ENCODE results near the gene PIK3R1.

DNA sequence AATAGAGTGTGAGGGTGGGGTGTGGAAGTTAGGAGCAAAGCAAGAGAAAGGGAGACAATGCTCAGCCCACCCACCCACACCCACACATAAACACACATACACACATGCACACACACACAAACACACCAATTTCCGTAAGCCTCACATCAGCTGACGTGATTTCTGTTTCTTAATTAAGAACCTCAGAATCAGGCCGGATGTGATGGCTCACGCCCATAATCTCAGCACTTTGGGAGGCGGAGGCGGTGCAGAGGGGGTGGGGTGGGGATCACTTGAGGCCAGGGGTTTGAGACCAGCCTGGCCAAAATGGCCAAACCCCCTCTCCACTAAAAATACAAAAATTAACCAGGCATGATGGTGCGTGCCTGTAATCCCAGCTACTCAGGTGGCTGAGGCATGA, 26.4 kb upstream of the PIK3R1 start:
- TF ChIP-seq, protein P1, sequence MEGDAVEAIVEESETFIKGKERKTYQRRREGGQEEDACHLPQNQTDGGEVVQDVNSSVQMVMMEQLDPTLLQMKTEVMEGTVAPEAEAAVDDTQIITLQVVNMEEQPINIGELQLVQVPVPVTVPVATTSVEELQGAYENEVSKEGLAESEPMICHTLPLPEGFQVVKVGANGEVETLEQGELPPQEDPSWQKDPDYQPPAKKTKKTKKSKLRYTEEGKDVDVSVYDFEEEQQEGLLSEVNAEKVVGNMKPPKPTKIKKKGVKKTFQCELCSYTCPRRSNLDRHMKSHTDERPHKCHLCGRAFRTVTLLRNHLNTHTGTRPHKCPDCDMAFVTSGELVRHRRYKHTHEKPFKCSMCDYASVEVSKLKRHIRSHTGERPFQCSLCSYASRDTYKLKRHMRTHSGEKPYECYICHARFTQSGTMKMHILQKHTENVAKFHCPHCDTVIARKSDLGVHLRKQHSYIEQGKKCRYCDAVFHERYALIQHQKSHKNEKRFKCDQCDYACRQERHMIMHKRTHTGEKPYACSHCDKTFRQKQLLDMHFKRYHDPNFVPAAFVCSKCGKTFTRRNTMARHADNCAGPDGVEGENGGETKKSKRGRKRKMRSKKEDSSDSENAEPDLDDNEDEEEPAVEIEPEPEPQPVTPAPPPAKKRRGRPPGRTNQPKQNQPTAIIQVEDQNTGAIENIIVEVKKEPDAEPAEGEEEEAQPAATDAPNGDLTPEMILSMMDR (IDR thresholded peaks at IDR 0.05): no peak
- no peak for TF ChIP-seq POLR2A (IDR thresholded peaks at IDR 0.05)
